Mammary microvascular endothelial cell (primary cell): Measurements from ENCODE around the gene PPARG. TPM values are rescaled to one million over a fixed set of nuclear protein-coding genes. Genes with fewer than 3 reads are reported as not detected.

Source experiments
- total RNA-seq: library from RNA; depleted of rRNA; stranded (reverse); fragments of >200 nt; gene quantifications from 2 replicates; pipeline ENCODE4 v1.2.3, GENCODE V29; 2015

Gene PPARG
- total RNA-seq, result 17.1 and 20.1 TPM in 2 replicates

DNA sequence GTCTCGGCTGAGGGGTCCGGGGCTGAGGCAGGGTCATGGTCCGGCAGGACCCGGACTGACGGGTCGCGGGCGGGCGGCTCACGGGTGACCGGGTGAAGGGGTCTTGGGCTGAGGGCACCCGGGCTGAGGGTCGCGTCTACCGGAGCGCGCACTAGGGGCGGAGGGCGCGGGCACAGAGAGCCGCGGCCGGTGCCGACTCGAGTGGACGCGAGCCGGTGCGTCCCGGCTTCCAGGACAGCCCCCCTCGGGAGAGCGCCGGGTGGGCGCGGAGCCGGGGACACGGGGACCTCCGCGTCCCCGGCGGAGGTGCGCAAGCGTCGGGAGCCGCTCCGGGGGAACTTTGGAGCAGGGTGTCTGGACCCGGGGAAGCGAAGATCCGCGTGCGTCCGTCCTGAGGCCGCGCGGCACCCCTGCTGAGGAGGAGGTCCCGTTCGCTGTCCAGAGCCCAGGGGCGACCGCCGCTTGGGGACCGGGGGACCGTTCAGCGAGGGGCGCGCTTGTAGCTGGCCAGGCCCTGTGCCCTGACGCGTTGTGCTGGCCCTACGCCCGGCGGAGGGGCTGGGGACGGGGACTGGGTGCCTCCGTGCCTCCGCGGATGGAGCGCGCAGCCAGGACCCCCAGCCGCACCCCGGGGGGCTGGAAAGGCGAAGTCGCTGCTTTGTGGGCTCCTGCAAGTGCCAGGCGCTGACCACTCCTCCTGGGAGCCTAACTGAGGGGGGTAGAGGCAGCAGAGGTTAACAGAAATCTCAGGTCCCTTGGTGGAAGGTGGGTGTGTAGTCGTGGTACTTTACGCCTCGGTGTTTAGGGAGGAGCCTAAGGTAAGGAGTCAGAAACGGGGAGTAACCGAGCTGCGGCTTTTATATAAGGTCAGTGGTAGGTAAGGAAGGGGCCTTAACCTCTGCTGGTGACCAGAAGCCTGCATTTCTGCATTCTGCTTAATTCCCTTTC is at the start of gene PPARG:
PPARG (plus strand) TSS at position 889 of the 948 bp plus-strand sequence. CDS start 90,642 bp downstream, outside the sequence.

Other genes with a start within 250 kb of the PPARG start
- gene TIMP4, start 130.2 kb upstream of the PPARG start, total RNA-seq, result 0.67 and 0.98 TPM in 2 replicates
- 9.3 and 16.5 TPM in 2 replicates for gene TSEN2, start 195.4 kb downstream of the PPARG start, total RNA-seq